ENCODE data around the gene MRTFA. TPM values are rescaled to one million over a fixed set of nuclear protein-coding genes. Genes with fewer than 3 reads are reported as not detected.
"Not testable (repeated sequence)": the region's sequence is repeated elsewhere in the genome, so short reads cannot be mapped to it uniquely, and the experiment has no call there.

Gene MRTFA
- total RNA-seq, 1 donor from 2014 or later: 48.9 TPM

DNA sequence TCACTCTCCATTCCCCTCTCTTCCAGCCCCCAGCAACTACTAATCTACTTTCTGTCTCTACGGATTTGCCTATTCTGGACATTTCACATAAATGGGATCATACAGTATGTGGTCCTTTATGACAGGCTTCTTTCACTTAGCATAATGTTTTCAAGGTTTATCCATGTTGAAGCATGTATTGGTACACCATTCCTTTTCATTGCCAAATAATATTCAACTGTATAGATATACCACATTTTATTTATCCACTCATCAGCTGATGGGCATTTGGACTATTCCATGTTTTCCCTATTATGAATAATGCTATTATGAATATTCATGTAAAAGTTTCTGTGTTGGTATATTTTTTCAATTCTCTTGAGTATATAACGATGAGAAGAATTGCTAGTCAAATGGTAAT, 54.5 kb downstream of the MRTFA start:
- peaks cover 4% of the 10 kb centered on the region for H3K9me3 Mint-ChIP-seq
- no peak overlapping the region for H3K4me3 Mint-ChIP-seq (ENCODE audit: low read depth)
- peaks cover 49% of the 10 kb centered on the region for H3K4me1 Mint-ChIP-seq (ENCODE audit: low read depth)
- H3K36me3 Mint-ChIP-seq (ENCODE audit: low read depth): peaks cover 30% of the 10 kb centered on the region
- no peak overlapping the region for H3K27ac Mint-ChIP-seq
- no peak for DNase-seq (ENCODE audit: low spot score)
- H3K27me3 Mint-ChIP-seq (ENCODE audit: low read depth): no peaks in the 10 kb centered on the region
- intact Hi-C loops (cut with micrococcal nuclease): loop anchor here (5.0 kb wide), 1 partner anchor 50 kb away; no protein-coding TSS in a partner anchor

DNA sequence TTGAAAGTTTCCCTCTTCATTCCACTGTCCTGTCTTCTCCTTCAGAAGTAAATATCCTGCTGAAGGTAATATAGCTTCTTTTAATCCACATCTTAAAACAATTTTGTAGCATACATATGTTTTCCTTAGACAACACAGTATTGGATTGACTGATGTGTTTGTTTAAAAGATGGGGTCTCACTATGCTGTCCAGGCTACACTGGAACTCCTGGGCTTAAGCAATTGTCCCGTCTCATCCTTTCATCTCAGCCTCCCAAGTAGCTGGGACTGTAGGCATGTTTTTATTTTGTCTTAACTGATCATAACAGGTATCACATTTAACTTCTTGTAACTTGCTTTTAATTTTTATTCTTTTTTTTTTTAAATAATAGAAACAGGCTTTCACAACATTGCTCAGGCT, 55.9 kb downstream of the MRTFA start:
- Mint-ChIP-seq H3K27me3 (ENCODE audit: low read depth) (no peaks in the 10 kb centered on the region), H3K27ac (no peak overlapping the region), H3K9me3 (peaks cover 4% of the 10 kb centered on the region), H3K4me1 (ENCODE audit: low read depth) (peaks cover 42% of the 10 kb centered on the region), H3K36me3 (ENCODE audit: low read depth) (peaks cover 27% of the 10 kb centered on the region), H3K4me3 (ENCODE audit: low read depth) (no peak overlapping the region)
- intact Hi-C loops (cut with micrococcal nuclease): loop anchor here (5.0 kb wide), 1 partner anchor 52 kb away; no protein-coding TSS in a partner anchor
- no peak for DNase-seq (ENCODE audit: low spot score)

DNA sequence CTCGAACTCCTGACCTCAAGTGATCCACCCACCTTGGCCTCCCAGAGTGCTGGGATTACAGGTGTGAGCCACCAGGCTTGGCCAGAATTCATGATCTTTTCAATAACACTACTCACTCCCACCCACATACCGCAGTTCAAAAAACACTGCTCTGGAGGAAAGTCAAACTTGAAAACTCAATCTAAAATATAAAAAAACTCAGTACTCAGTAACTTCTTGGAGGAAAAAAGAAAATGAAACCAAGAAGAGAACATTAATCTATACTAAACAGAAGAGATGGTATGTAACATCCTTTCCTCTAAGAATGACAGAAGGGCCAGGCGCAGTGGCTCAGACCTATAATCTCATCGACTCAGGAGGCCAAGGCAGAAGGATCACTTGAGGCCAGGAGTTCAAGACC, 58.3 kb downstream of the MRTFA start:
- Mint-ChIP-seq H3K27me3 (ENCODE audit: low read depth) (no peaks in the 10 kb centered on the region), H3K4me3 (ENCODE audit: low read depth) (no peak overlapping the region), H3K4me1 (ENCODE audit: low read depth) (peaks cover 26% of the 10 kb centered on the region), H3K36me3 (ENCODE audit: low read depth) (peaks cover 15% of the 10 kb centered on the region), H3K9me3 (peaks cover 4% of the 10 kb centered on the region), H3K27ac (peak overlapping the region; percentile 79)
- peak; percentile 24 for DNase-seq (ENCODE audit: low spot score)
- intact Hi-C loops (cut with micrococcal nuclease): no loop called here

DNA sequence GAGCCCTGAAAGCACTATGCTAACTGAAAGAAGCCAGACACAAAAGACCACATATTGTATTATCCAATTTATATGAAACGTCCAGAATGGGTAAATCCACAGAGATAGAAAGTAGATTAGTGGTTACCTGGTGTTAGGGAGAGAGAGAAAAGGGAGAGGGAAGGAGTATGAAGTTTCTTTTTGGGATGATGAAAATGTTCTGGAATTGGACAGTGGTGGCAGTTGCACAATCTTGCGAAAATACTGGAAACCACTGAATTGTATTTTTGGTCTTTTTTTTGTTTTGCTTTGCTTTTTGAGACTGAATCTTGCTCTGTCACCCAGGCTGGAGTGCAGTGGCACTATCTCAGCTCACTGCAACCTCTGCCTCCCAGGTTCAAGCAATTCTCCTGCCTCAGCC, 63.5 kb downstream of the MRTFA start:
- no peaks in the 10 kb centered on the region for H3K27me3 Mint-ChIP-seq (ENCODE audit: low read depth)
- peaks cover 3% of the 10 kb centered on the region for H3K4me1 Mint-ChIP-seq (ENCODE audit: low read depth)
- H3K9me3 Mint-ChIP-seq: peaks cover 23% of the 10 kb centered on the region
- DNase-seq (ENCODE audit: low spot score): no peak
- no peak overlapping the region for H3K4me3 Mint-ChIP-seq (ENCODE audit: low read depth)
- H3K27ac Mint-ChIP-seq: no peak overlapping the region
- peaks cover 31% of the 10 kb centered on the region for H3K36me3 Mint-ChIP-seq (ENCODE audit: low read depth)
- intact Hi-C loops (cut with micrococcal nuclease): no loop called here

DNA sequence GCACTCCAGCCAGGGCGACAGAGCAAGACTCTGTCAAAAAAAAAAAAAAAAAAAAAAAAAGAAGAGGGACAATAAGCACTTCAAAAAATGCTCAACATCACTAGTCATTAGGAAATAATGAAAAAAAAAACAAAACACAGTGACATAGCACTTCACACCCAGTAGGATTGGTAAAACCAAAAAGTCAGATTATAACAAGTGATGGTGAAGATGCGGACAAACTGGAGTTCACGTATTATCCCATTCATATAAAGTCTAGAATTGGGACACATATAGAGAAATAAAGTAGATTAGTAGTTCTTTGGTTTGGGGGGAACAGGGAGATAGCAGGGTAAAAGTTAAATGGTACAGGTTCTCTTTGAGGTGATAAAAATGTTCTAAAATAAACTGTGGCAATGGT, 64.6 kb downstream of the MRTFA start:
- Mint-ChIP-seq H3K27ac (no peak overlapping the region), H3K4me1 (ENCODE audit: low read depth) (no peaks in the 10 kb centered on the region), H3K36me3 (ENCODE audit: low read depth) (peaks cover 28% of the 10 kb centered on the region), H3K27me3 (ENCODE audit: low read depth) (no peaks in the 10 kb centered on the region), H3K9me3 (peaks cover 22% of the 10 kb centered on the region), H3K4me3 (ENCODE audit: low read depth) (no peak overlapping the region)
- intact Hi-C loops (cut with micrococcal nuclease): no loop called here
- DNase-seq (ENCODE audit: low spot score): no peak

DNA sequence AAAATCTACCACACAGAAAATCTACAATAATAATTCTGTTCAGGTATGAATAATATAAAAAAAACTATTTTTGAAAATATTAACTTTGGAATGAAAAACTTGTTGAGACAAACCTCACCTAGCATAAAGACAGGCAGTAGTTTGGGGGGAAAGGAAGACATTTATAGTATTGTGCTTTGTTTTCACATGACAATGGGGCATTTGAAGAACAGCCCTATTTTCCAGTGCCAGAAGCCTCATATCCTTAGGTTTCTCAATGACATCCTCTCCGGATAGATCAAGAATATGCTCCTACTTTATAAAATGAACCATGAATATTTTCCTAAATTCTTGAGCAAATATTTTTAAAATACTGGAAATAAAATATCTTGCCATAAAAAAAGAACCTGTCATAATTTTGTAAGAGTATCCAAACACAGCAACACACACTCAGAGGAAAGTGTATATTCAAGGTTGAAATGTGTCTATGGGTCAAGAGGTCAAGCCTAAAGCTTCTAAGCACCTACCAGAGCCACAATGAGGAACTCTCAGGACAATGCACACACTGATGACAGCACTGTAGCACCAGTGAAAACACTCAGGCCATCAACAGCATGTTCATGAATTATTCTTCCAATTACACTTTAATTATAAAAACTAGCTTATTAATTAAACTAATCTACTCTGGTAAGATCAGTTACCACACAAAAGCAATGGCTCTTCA, 68.7 kb downstream of the MRTFA start:
- Mint-ChIP-seq H3K4me3 (ENCODE audit: low read depth) (no peak overlapping the region), H3K9me3 (peaks cover 22% of the 10 kb centered on the region), H3K27me3 (ENCODE audit: low read depth) (no peaks in the 10 kb centered on the region), H3K36me3 (ENCODE audit: low read depth) (peaks cover 26% of the 10 kb centered on the region), H3K4me1 (ENCODE audit: low read depth) (no peaks in the 10 kb centered on the region), H3K27ac (no peak overlapping the region)
- no peak for DNase-seq (ENCODE audit: low spot score)
- intact Hi-C loops (cut with micrococcal nuclease): no loop called here

DNA sequence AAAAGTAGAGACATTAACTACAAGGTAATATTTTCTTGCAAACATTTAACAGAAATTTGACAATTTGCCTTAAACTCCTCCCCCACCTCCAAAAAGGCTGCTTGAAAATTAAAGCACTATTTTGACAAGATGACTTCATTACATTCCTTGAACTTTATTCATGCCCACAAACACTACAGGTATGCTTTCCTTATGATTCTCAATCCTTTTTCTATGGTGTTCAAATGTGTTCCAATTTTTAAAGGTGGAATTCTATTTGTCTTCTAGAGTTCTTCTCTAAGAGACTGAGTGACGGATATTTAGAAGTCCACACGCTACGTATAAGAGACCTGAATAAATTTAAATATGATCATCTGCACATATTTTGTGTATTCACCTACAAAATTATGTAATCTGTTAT, 69.4 kb downstream of the MRTFA start:
- DNase-seq (ENCODE audit: low spot score): no peak
- H3K4me3 Mint-ChIP-seq (ENCODE audit: low read depth): no peak overlapping the region
- no peak overlapping the region for H3K27ac Mint-ChIP-seq
- no peaks in the 10 kb centered on the region for H3K27me3 Mint-ChIP-seq (ENCODE audit: low read depth)
- H3K4me1 Mint-ChIP-seq (ENCODE audit: low read depth): no peaks in the 10 kb centered on the region
- intact Hi-C loops (cut with micrococcal nuclease): no loop called here
- H3K36me3 Mint-ChIP-seq (ENCODE audit: low read depth): peaks cover 20% of the 10 kb centered on the region
- peaks cover 18% of the 10 kb centered on the region for H3K9me3 Mint-ChIP-seq

DNA sequence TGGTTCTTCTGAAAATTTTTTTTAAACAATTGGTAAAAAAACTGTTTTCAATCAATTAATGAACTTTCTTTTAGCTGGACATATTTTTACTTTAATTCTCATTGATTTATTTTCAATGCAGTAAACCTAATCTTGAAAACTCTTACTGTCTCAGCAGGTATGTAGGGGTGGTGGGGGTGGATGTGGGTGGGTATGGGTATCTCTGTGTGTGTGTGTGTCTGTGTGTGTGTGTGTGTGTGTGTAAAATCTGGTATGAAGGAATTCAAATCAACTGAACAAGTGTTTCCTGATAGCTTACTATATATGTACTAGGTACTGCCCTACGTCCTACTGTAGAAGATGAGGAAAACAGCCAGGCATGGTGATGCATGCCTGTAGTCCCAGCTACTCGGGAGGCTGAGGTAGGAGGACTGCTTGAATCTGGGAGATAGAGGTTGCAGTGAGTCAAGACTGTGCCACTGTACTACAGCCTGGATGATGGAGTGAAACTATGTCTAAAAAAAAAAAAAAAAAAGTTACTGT, 75.5 kb downstream of the MRTFA start:
- Mint-ChIP-seq H3K9me3 (no peaks in the 10 kb centered on the region), H3K36me3 (ENCODE audit: low read depth) (peaks cover 6% of the 10 kb centered on the region), H3K27me3 (ENCODE audit: low read depth) (no peaks in the 10 kb centered on the region), H3K4me3 (ENCODE audit: low read depth) (no peak overlapping the region), H3K4me1 (ENCODE audit: low read depth) (peaks cover 22% of the 10 kb centered on the region), H3K27ac (no peak overlapping the region)
- DNase-seq (ENCODE audit: low spot score): no peak
- intact Hi-C loops (cut with micrococcal nuclease): no loop called here

DNA sequence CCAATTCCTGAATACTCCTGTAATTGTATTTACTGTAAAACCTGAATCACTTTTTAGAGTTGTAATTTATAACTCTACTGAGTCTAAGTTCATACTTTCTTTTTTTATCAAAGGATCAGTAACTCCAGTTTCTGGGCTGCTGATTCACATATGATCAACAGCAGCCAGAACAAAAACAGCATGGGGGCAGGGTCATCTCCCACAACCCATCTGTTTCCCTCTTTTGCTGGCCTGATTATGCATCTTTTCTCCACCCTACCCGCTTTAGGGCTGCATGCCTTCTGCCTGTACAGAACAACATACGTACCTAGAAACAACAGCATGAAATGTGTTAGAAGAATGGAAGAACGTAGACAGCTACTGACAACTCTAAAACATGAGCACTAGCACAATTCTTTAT, 76.0 kb downstream of the MRTFA start:
- H3K27me3 Mint-ChIP-seq (ENCODE audit: low read depth): no peaks in the 10 kb centered on the region
- intact Hi-C loops (cut with micrococcal nuclease): no loop called here

DNA sequence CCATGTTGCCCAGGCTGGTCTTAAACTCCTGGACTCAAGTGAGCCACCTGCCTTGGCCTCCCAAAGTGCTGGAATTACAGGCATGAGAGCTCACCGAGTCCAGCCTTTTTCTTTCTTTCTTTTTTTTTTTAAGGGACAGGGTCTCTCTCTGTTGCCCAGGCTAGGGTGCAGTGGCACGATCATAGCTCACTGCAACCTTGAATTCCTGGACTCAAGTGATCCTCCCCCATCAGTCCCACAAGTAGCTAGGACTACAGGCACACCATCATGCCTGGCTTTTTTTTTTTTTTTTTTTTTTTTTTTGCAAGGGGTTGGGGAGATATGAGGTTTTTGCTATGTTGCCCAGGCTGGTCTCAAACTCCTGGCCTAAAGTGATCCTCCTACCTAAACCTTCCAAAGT, 78.5 kb downstream of the MRTFA start:
- no peaks in the 10 kb centered on the region for H3K27me3 Mint-ChIP-seq (ENCODE audit: low read depth)
- intact Hi-C loops (cut with micrococcal nuclease): no loop called here

More for the DNA sequence above, 76.0 kb downstream of the MRTFA start:
- no peak for DNase-seq (ENCODE audit: low spot score)
- H3K27ac Mint-ChIP-seq: peak overlapping the region; percentile 24
- H3K4me3 Mint-ChIP-seq (ENCODE audit: low read depth): no peak overlapping the region
- peaks cover 6% of the 10 kb centered on the region for H3K36me3 Mint-ChIP-seq (ENCODE audit: low read depth)
- H3K4me1 Mint-ChIP-seq (ENCODE audit: low read depth): peaks cover 23% of the 10 kb centered on the region
- no peaks in the 10 kb centered on the region for H3K9me3 Mint-ChIP-seq

DNA sequence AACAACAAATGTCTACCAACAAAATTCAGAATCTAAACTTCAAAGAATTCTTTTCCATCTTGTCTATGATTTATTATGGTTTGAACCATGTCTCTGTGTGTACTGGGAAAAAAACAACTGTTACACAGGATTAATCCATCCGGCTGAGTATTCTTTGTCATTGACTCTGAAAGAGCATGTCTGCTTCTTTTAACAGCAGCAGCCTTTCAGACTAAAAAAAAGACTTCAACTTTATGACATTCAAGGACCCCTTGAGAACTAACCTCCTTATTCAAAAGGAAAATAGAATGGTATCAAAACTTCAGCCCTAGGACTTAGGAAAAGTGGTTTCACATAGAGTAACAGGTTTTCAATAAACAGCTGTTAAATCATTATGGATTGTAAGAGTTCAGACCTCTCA, 79.9 kb downstream of the MRTFA start:
- DNase-seq (ENCODE audit: low spot score): no peak
- no peaks in the 10 kb centered on the region for H3K27me3 Mint-ChIP-seq (ENCODE audit: low read depth)
- no peak overlapping the region for H3K27ac Mint-ChIP-seq
- peaks cover 27% of the 10 kb centered on the region for H3K9me3 Mint-ChIP-seq
- peaks cover 27% of the 10 kb centered on the region for H3K4me1 Mint-ChIP-seq (ENCODE audit: low read depth)
- intact Hi-C loops (cut with micrococcal nuclease): no loop called here
- peaks cover 43% of the 10 kb centered on the region for H3K36me3 Mint-ChIP-seq (ENCODE audit: low read depth)
- H3K4me3 Mint-ChIP-seq (ENCODE audit: low read depth): no peak overlapping the region

More for the DNA sequence above, 78.5 kb downstream of the MRTFA start:
- Mint-ChIP-seq H3K4me3 (ENCODE audit: low read depth) (no peak overlapping the region), H3K27ac (no peak overlapping the region), H3K36me3 (ENCODE audit: low read depth) (peaks cover 30% of the 10 kb centered on the region), H3K9me3 (peaks cover 14% of the 10 kb centered on the region), H3K4me1 (ENCODE audit: low read depth) (peaks cover 23% of the 10 kb centered on the region)
- no peak for DNase-seq (ENCODE audit: low spot score)

DNA sequence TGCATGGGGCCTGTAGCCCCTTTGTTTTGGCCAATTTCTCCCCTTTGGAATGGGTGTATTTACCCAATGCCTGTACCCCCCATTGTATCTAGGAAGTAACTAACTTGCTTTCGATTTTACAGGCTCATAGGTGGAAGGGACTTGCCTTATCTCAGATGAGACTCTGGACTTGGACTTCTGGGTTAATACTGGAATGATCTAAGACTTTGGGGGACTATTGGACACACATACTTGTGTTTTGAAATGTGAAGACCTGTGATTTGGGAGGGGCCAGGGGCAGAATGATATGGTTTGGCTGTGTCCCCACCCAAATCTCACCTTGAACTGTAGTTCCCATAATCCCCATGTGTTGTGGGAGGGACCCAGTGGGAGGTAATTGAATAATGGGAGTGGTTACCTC, 82.5 kb downstream of the MRTFA start:
- Mint-ChIP-seq H3K9me3 (peaks cover 27% of the 10 kb centered on the region), H3K4me1 (ENCODE audit: low read depth) (peaks cover 10% of the 10 kb centered on the region), H3K36me3 (ENCODE audit: low read depth) (peaks cover 56% of the 10 kb centered on the region)
- H3K27ac Mint-ChIP-seq; H3K4me3 Mint-ChIP-seq (ENCODE audit: low read depth); intact Hi-C loops (cut with micrococcal nuclease); DNase-seq (ENCODE audit: low spot score); H3K27me3 Mint-ChIP-seq (ENCODE audit: low read depth): not testable (repeated sequence)

DNA sequence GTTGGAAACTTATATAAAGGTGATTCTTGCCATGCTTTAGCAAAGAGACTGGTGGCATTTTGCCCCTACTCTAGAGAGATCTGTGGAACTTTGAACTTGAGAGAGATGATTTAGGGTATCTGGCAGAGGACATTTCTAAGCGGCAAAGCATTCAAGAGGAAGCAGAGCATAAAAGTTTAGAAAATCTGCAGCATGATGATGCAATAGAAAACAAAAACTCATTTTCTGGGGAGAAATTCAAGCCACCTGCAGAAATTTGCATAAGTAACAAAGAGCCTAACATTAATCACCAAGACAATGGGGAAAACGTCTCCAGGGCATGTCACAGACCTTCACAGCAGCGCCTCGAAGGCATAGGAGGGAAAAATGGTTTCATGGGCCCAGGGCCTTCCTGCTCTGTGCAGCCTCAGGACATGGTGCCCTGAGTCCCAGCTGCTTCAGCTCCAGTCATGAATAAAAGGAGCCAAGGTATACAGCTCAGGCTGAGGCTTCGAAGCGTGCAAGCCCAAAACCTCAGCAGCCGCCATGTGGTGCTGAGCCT, 83.4 kb downstream of the MRTFA start:
- Mint-ChIP-seq H3K27ac (no peak overlapping the region), H3K27me3 (ENCODE audit: low read depth) (no peaks in the 10 kb centered on the region), H3K36me3 (ENCODE audit: low read depth) (peaks cover 56% of the 10 kb centered on the region), H3K4me1 (ENCODE audit: low read depth) (peaks cover 10% of the 10 kb centered on the region), H3K9me3 (peaks cover 27% of the 10 kb centered on the region), H3K4me3 (ENCODE audit: low read depth) (no peak overlapping the region)
- DNase-seq (ENCODE audit: low spot score): no peak
- intact Hi-C loops (cut with micrococcal nuclease): no loop called here
